ENCODE results near the gene LEO1. TPM values are rescaled to one million over a fixed set of nuclear protein-coding genes. Genes with fewer than 3 reads are reported as not detected.

The LEO1 gene
- total and polyA plus RNA-seq, 2 donors (not counting 1 experiment from before 2014, with no cell fraction given) = 1.9 to 19.1 TPM

DNA sequence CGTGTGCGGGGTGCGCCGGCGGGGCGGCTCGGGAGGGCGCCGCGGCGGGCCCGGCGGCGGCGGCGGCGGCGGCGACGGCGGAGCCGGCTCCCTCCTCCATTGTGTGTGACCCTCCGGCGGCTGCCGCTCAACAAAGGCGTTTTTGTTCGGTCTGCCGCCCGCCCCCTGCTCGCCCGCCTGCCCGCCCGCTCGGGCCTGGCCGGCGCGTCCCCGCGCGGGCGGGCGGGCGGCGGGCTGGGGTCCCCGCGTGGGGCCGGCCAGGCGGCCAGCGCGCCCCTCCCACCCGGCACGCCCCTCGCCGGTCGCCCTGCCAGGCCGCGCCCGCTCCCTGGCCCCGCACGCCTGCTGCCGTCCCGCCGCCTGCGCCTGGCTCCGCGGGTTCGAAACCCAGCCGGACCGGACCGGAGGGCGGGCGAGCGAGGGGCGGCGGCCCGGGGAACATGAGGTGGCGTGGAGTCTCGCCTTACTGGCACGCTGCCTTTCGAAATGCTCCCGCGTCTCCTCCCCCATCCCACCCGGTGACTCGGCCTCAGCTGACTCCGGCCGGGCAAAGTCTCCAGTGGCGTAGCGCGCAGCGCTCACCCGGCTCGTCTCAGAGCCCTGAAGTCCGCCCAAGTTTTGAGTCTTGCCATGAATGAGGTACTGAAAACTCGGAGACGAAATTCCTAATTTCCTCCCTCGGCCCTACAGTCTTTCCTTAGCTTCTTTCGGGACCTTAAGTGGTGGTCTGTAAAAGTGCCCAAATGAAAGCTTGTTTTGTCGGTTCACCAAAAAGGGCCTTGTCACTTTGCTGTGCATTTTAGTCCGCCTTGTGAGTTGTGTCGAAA is 48.0 kb upstream of the LEO1 start:
- H3K9me3 ChIP-seq (ENCODE audit: control extremely low read depth in 1 of 3, control insufficient read depth in 2 of 3, insufficient read depth in 1 of 3, low read length in 2 of 3) = no peaks in the 10 kb centered on the region
- H3K27me3 Mint-ChIP-seq = no peaks in the 10 kb centered on the region
- peak overlapping the region; percentile 83 to 86 for H3K27ac ChIP-seq (ENCODE audit: low read length in 2 of 2)
- no peak for TF ChIP-seq EZH2 (IDR thresholded peaks at IDR 0.05; ENCODE audit: borderline replicate concordance, insufficient read depth, low read depth, low read length, poor library complexity, severe bottlenecking)
- TF ChIP-seq, protein P1, sequence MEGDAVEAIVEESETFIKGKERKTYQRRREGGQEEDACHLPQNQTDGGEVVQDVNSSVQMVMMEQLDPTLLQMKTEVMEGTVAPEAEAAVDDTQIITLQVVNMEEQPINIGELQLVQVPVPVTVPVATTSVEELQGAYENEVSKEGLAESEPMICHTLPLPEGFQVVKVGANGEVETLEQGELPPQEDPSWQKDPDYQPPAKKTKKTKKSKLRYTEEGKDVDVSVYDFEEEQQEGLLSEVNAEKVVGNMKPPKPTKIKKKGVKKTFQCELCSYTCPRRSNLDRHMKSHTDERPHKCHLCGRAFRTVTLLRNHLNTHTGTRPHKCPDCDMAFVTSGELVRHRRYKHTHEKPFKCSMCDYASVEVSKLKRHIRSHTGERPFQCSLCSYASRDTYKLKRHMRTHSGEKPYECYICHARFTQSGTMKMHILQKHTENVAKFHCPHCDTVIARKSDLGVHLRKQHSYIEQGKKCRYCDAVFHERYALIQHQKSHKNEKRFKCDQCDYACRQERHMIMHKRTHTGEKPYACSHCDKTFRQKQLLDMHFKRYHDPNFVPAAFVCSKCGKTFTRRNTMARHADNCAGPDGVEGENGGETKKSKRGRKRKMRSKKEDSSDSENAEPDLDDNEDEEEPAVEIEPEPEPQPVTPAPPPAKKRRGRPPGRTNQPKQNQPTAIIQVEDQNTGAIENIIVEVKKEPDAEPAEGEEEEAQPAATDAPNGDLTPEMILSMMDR (IDR thresholded peaks at IDR 0.05) = no peak
- POLR2A ChIA-PET = interaction anchor here (0.6 to 1.2 kb wide), 2 partner anchors 48 to 213 kb away, joined by 4 read pairs; partner anchors contain the start of gene LEO1
- under 1% methylated on average over 98 of the region's 100 CpGs for WGBS (ENCODE audit: insufficient coverage)
- H3K27me3 ChIP-seq (replicated peaks in 1 of 4; ENCODE audit: control extremely low read depth in 1 of 4, control insufficient read depth in 3 of 4, insufficient read depth in 4 of 4, low read length in 3 of 4) = no peaks in the 10 kb centered on the region
- peak overlapping the region; percentile 100 for H3K27ac Mint-ChIP-seq
- H4K20me1 ChIP-seq (ENCODE audit: control insufficient read depth, insufficient read depth, low read length, poor library complexity, severe bottlenecking) = peaks cover 29% of the 10 kb centered on the region
- H3K36me3 ChIP-seq (replicated peaks in 1 of 2; ENCODE audit: control extremely low read depth in 1 of 2, control insufficient read depth in 1 of 2, extremely low read depth in 1 of 2, insufficient read depth in 2 of 2, low read length in 1 of 2) = no peaks in the 10 kb centered on the region
- H3K4me3 Mint-ChIP-seq = peak overlapping the region; percentile 98
- H3K4me1 ChIP-seq (ENCODE audit: control insufficient read depth in 2 of 2, insufficient read depth in 2 of 2, low read length in 2 of 2) = peaks cover 24 to 27% of the 10 kb centered on the region in 2 donors
- intact Hi-C loops (cut with micrococcal nuclease) = loop anchor here (1.0 to 2.0 kb wide), 4 partner anchors 48 to 549 kb away; partner anchors contain the start of genes ARPP19 and LEO1
- peak overlapping the region; percentile 84 for H3K4me2 ChIP-seq (replicated peaks; ENCODE audit: low read depth, low read length, poor library complexity, severe bottlenecking)
- H3K79me2 ChIP-seq (ENCODE audit: control insufficient read depth, insufficient read depth, low read length) = peaks cover 50% of the 10 kb centered on the region
- peaks cover 30% of the 10 kb centered on the region for H3K4me1 Mint-ChIP-seq
- peak overlapping the region; percentile 68 to 83 (median 81) for H3K4me3 ChIP-seq (ENCODE audit: control extremely low read depth in 1 of 5, extremely low read depth in 1 of 5, insufficient read depth in 1 of 5, low read depth in 2 of 5, low read length in 4 of 5)
- no peaks in the 10 kb centered on the region for H3K9me3 Mint-ChIP-seq (ENCODE audit: insufficient read depth)
- peak overlapping the region; percentile 76 for H2AFZ ChIP-seq (ENCODE audit: insufficient read depth, low read depth, low read length, poor library complexity, severe bottlenecking)
- CTCF ChIA-PET = interaction anchor here (0.7 to 2.7 kb wide), 5 partner anchors 10 to 1072 kb away, joined by 3 to 6 read pairs (median 3); no protein-coding TSS in a partner anchor
- peak; percentile 59 for ATAC-seq (ENCODE audit: low read depth)
- DNase-seq = peak; percentile 81
- H3K9ac ChIP-seq (ENCODE audit: low read length) = peak overlapping the region; percentile 77
